ENCODE results near the gene NELL1. TPM values are rescaled to one million over a fixed set of nuclear protein-coding genes. Genes with fewer than 3 reads are reported as not detected.

The NELL1 gene
- total and polyA plus RNA-seq, 4 donors: 0.05 to 0.31 (median 0.12) TPM; not detected in 1

- Histone ChIP-seq H3K27me3 (ENCODE audit: control insufficient read depth in 3 of 3, insufficient read depth in 3 of 3, low read length in 2 of 3) (no peaks in the 10 kb centered on the region), H3K9me3 (ENCODE audit: control insufficient read depth in 4 of 4, insufficient read depth in 3 of 4, low read length in 3 of 4) (no peaks in the 10 kb centered on the region), H3K4me3 (no peak overlapping the region), H3K36me3 (ENCODE audit: control insufficient read depth in 4 of 4, insufficient read depth in 4 of 4, low read length in 4 of 4) (no peaks in the 10 kb centered on the region), H3K27ac (ENCODE audit: low read depth in 1 of 2, low read length in 1 of 2) (no peak overlapping the region), H3K9ac (ENCODE audit: insufficient read depth in 1 of 2, low read length in 2 of 2) (no peak overlapping the region), H3K4me1 (ENCODE audit: control insufficient read depth in 5 of 5, insufficient read depth in 5 of 5, low read length in 5 of 5) (no peaks in the 10 kb centered on the region)
- 97 to 100% methylated on average over 1 of the region's 1 CpG for WGBS, 2 donors
- no peak for TF ChIP-seq CTCF (IDR thresholded peaks at IDR 0.05; ENCODE audit: control extremely low read depth, extremely low read depth)
- DNase-seq: no peak
- no peak for ATAC-seq (ENCODE audit: insufficient read depth, low FRiP score)
Measured at GRCh38 chr11:21121991-21122390, 452.6 kb downstream of the NELL1 start.

DNA sequence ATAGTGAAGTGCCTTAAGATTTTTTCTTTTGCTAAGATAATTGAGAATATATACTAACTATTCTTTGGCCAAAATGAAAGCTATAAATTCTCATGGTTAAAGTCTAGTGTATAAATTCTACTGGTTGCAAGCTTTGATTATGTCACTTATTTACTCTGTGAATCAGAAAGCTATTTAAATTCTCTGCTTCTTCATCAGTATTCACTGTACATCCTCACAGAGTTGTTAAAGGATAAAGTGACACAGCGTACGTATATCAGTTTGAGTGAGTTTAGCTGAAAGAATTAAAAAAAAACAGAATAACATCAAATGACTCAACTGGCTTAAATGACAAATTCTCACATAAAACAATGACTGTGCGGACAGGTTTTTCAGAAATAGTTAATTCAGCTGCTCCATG lies 453.1 kb downstream of the NELL1 start:
- no peak overlapping the region for H3K4me3 ChIP-seq
- no peak for TF ChIP-seq CTCF (IDR thresholded peaks at IDR 0.05; ENCODE audit: control extremely low read depth, extremely low read depth)
- no peak overlapping the region for H3K9ac ChIP-seq (ENCODE audit: insufficient read depth in 1 of 2, low read length in 2 of 2)
- ATAC-seq (ENCODE audit: insufficient read depth, low FRiP score) (no peak), DNase-seq (no peak)
- H3K9me3 ChIP-seq (ENCODE audit: control insufficient read depth in 4 of 4, insufficient read depth in 3 of 4, low read length in 3 of 4): no peaks in the 10 kb centered on the region
- H3K27ac ChIP-seq (ENCODE audit: low read depth in 1 of 2, low read length in 1 of 2): no peak overlapping the region
- no peaks in the 10 kb centered on the region for H3K36me3 ChIP-seq (ENCODE audit: control insufficient read depth in 4 of 4, insufficient read depth in 4 of 4, low read length in 4 of 4)
- 95 to 98% methylated on average over 3 of the region's 3 CpGs for WGBS, 2 donors
- H3K4me1 ChIP-seq (ENCODE audit: control insufficient read depth in 5 of 5, insufficient read depth in 5 of 5, low read length in 5 of 5): no peaks in the 10 kb centered on the region
- no peaks in the 10 kb centered on the region for H3K27me3 ChIP-seq (ENCODE audit: control insufficient read depth in 3 of 3, insufficient read depth in 3 of 3, low read length in 2 of 3)

- no peak for TF ChIP-seq CTCF (IDR thresholded peaks at IDR 0.05; ENCODE audit: control extremely low read depth, extremely low read depth)
- Histone ChIP-seq H3K9me3 (ENCODE audit: control insufficient read depth in 4 of 4, insufficient read depth in 3 of 4, low read length in 3 of 4) (no peaks in the 10 kb centered on the region), H3K27ac (ENCODE audit: low read depth in 1 of 2, low read length in 1 of 2) (no peak overlapping the region), H3K4me1 (ENCODE audit: control insufficient read depth in 5 of 5, insufficient read depth in 5 of 5, low read length in 5 of 5) (no peaks in the 10 kb centered on the region), H3K4me3 (no peak overlapping the region), H3K27me3 (ENCODE audit: control insufficient read depth in 3 of 3, insufficient read depth in 3 of 3, low read length in 2 of 3) (no peaks in the 10 kb centered on the region), H3K9ac (ENCODE audit: insufficient read depth in 1 of 2, low read length in 2 of 2) (no peak overlapping the region), H3K36me3 (ENCODE audit: control insufficient read depth in 4 of 4, insufficient read depth in 4 of 4, low read length in 4 of 4) (no peaks in the 10 kb centered on the region)
- DNase-seq (no peak), ATAC-seq (ENCODE audit: insufficient read depth, low FRiP score) (no peak)
- 81 to 92% methylated on average over 11 of the region's 11 CpGs for WGBS, 2 donors
Measured at GRCh38 chr11:21132146-21132720, 462.8 kb downstream of the NELL1 start.

DNA sequence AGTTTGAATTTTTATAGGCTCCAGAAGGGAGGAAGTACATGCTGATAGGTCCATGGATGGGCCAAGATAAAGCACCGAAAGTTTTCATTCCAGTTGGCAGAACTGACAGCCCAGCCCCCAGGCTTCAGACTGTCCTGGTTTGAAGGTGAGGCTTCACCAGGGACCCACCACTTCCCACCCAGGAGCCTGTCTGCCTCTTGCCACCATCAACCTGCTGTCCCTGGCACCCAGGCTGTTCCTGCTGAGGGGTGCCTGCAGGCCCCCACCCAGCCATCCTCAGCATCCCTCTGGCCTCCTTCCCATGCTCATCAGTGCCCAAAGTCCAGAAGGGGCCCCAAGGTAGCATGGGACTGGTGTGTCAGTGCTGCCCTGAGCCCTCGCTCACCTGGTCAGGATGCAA lies 463.9 kb downstream of the NELL1 start:
- TF ChIP-seq CTCF (IDR thresholded peaks at IDR 0.05; ENCODE audit: control extremely low read depth, extremely low read depth): no peak
- Histone ChIP-seq H3K27me3 (ENCODE audit: control insufficient read depth in 3 of 3, insufficient read depth in 3 of 3, low read length in 2 of 3) (no peaks in the 10 kb centered on the region), H3K9me3 (ENCODE audit: control insufficient read depth in 4 of 4, insufficient read depth in 3 of 4, low read length in 3 of 4) (no peaks in the 10 kb centered on the region), H3K4me3 (no peak overlapping the region), H3K4me1 (ENCODE audit: control insufficient read depth in 5 of 5, insufficient read depth in 5 of 5, low read length in 5 of 5) (no peaks in the 10 kb centered on the region), H3K36me3 (ENCODE audit: control insufficient read depth in 4 of 4, insufficient read depth in 4 of 4, low read length in 4 of 4) (no peaks in the 10 kb centered on the region), H3K9ac (ENCODE audit: insufficient read depth in 1 of 2, low read length in 2 of 2) (no peak overlapping the region), H3K27ac (ENCODE audit: low read depth in 1 of 2, low read length in 1 of 2) (no peak overlapping the region)
- WGBS, 2 donors: 96 to 97% methylated on average over 2 of the region's 2 CpGs
- ATAC-seq (ENCODE audit: insufficient read depth, low FRiP score) (no peak), DNase-seq (no peak)
